Loucy (cell line): ENCODE measurements around the gene CAMK2D.

Source experiments
- CTCF ChIP-seq: fragments of 200-600 bp; sonication (generic); conservative IDR thresholded peaks from 2 replicates; pipeline ENCODE4 v1.5.1; 2014; ENCODE audit warnings: mild to moderate bottlenecking, antibody characterized with exemption, low read length
- EZH2phosphoT487 ChIP-seq: fragments of 200-600 bp; IDR thresholded peaks from 2 replicates; pipeline ENCODE4 v1.6.1; 2018; ENCODE audit warnings: antibody characterized with exemption, mild to moderate bottlenecking, moderate library complexity, borderline replicate concordance

DNA sequence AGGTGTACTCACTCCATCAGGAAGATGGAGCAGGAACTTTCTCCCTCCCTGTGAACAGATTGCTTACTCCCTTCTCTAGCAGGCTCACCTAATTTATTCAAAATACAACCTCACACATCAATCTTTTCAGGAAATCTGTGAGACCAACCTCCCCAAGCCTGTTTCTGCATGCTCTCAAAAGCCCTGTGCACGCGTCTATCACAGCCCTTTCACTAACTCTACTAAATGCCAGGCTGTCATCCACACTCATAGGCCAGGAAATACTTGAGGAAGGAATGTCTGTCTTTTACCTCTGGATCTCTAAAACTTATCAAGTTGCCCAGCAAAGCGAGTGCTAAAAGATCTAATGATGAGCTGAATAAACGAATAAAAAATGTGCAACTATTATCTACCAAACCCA is 11.2 kb downstream of the CAMK2D start:
- no peak for TF ChIP-seq CTCF
- no peak for TF ChIP-seq EZH2phosphoT487
